Liver (tissue), 9 donors: Measurements from ENCODE around the gene SETD1A. TPM values are rescaled to one million over a fixed set of nuclear protein-coding genes. Genes with fewer than 3 reads are reported as not detected.

ENCODE experiments used
- DNase-seq: peaks from one replicate; pipeline ENCODE4 v3.0.0-alpha.2; 2017; ENCODE audit warnings: low spot score
- H3K27ac ChIP-seq, 2 donors: one replicate each; pipeline ENCODE4 v1.7.0; 2013; ENCODE audit warnings: inconsistent platforms in 2 of 2, low read length in 2 of 2, control low read depth in 1 of 2, low read depth in 1 of 2, mild to moderate bottlenecking in 1 of 2
- H3K27me3 ChIP-seq, 4 donors: one replicate each; pipeline versions ENCODE4 v1.6.1 to v1.7.0; 2013; ENCODE audit warnings: low read length in 3 of 4, inconsistent platforms in 1 of 4, mild to moderate bottlenecking in 1 of 4, moderate library complexity in 1 of 4; ENCODE audit not compliant: control insufficient read depth in 4 of 4, insufficient read depth in 4 of 4
- H3K36me3 ChIP-seq, 4 donors: one replicate each; pipeline versions ENCODE4 v1.6.1 to v1.7.0; 2013; ENCODE audit warnings: low read length in 3 of 4, mild to moderate bottlenecking in 3 of 4, low read depth in 1 of 4, moderate library complexity in 1 of 4; ENCODE audit not compliant: control insufficient read depth in 4 of 4, insufficient read depth in 3 of 4
- H3K4me1 ChIP-seq, 4 donors: one replicate each; pipeline versions ENCODE4 v1.6.1 to v1.7.0; 2013; ENCODE audit warnings: low read length in 3 of 4, mild to moderate bottlenecking in 3 of 4, moderate library complexity in 1 of 4; ENCODE audit not compliant: control insufficient read depth in 4 of 4, insufficient read depth in 4 of 4
- H3K4me3 ChIP-seq, 3 donors: one replicate each; pipeline versions ENCODE4 v1.6.1 to v1.7.0; 2013; ENCODE audit warnings: low read length in 3 of 3, control low read depth in 1 of 3, low read depth in 1 of 3, mild to moderate bottlenecking in 1 of 3
- H3K9ac ChIP-seq, 2 donors: one replicate each; pipeline ENCODE4 v1.7.0; 2013; ENCODE audit warnings: low read length in 2 of 2, mild to moderate bottlenecking in 2 of 2, moderate library complexity in 2 of 2, control low read depth in 1 of 2, low read depth in 1 of 2
- H3K9me3 ChIP-seq, 4 donors: one replicate each; pipeline versions ENCODE4 v1.6.1 to v1.7.0; 2013; ENCODE audit warnings: low read length in 3 of 4; ENCODE audit not compliant: control insufficient read depth in 4 of 4
- CTCF ChIP-seq: fragments of 150-350 bp; IDR thresholded peaks from 2 replicates; pipeline ENCODE4 v1.5.1; 2017; ENCODE audit warnings: improper control_type of control experiment, low read depth, low read length; ENCODE audit not compliant: missing input control
- EGR1 ChIP-seq, 2 donors: IDR thresholded peaks; 2 replicates each; pipeline ENCODE4 v1.6.1; 2016 to 2018; ENCODE audit warnings: antibody characterized with exemption in 2 of 2, low read depth in 2 of 2
- FOXA1 ChIP-seq: IDR thresholded peaks from 2 replicates; pipeline ENCODE4 v1.6.1; 2016; ENCODE audit warnings: antibody characterized with exemption
- FOXA2 ChIP-seq: IDR thresholded peaks from 2 replicates; pipeline ENCODE4 v1.6.1; 2016; ENCODE audit warnings: antibody characterized with exemption
- GABPA ChIP-seq, 2 donors: IDR thresholded peaks in 1 of 2; conservative IDR thresholded peaks in 1 of 2; 2 replicates each; pipeline ENCODE4 v1.6.1; 2016; ENCODE audit warnings: antibody characterized with exemption in 2 of 2, mild to moderate bottlenecking in 1 of 2, moderate library complexity in 1 of 2
- HNF4A ChIP-seq, 2 donors: conservative IDR thresholded peaks; 2 replicates each; pipeline ENCODE4 v1.6.1; 2016; ENCODE audit warnings: antibody characterized with exemption in 2 of 2, mild to moderate bottlenecking in 2 of 2
- HNF4G ChIP-seq: IDR thresholded peaks from 2 replicates; pipeline ENCODE4 v1.6.1; 2016; ENCODE audit warnings: antibody characterized with exemption
- JUND ChIP-seq, 2 donors: IDR thresholded peaks; 2 replicates each; pipeline ENCODE4 v1.6.1; 2016; ENCODE audit warnings: antibody characterized with exemption in 2 of 2
- NR2F2 ChIP-seq: IDR thresholded peaks from 2 replicates; pipeline ENCODE4 v1.6.1; 2016; ENCODE audit warnings: antibody characterized with exemption
- RAD21 ChIP-seq, 2 donors: IDR thresholded peaks; 2 replicates each; pipeline ENCODE4 v1.6.1; 2016; ENCODE audit warnings: antibody characterized with exemption in 2 of 2, mild to moderate bottlenecking in 2 of 2
- RXRA ChIP-seq, 2 donors: IDR thresholded peaks; 2 replicates each; pipeline ENCODE4 v1.6.1; 2017 to 2018; ENCODE audit warnings: antibody characterized with exemption in 2 of 2, mild to moderate bottlenecking in 1 of 2
- SP1 ChIP-seq: IDR thresholded peaks from 2 replicates; pipeline ENCODE4 v1.6.1; 2018; ENCODE audit warnings: antibody characterized with exemption, mild to moderate bottlenecking
- TAF1 ChIP-seq: conservative IDR thresholded peaks from 2 replicates; pipeline ENCODE4 v1.6.1; 2016; ENCODE audit warnings: antibody characterized with exemption, mild to moderate bottlenecking
- YY1 ChIP-seq: IDR thresholded peaks from 2 replicates; pipeline ENCODE4 v1.6.1; 2016; ENCODE audit warnings: antibody characterized with exemption, mild to moderate bottlenecking
- WGBS: extraction: QIAGEN DNeasy Blood & Tissue Kit; methylation state at CpG from one replicate; pipeline ENCODE4 v1.1.7; 2013; 5-methylcytosine and 5-hydroxymethylcytosine counted together
- polyA plus RNA-seq, 2 donors: library from polyadenylated mRNA; stranded (reverse) in 1 of 2; unstranded in 1 of 2; fragments of 200-250 nt in 1 of 2; fragments of >200 nt in 1 of 2; fragmentation: Nextera tagmentation in 1 of 2; extraction: Ambion mirVana in 1 of 2; gene quantifications; one replicate each; pipeline versions ENCODE4 v1.2.1 to v1.2.3, GENCODE V29; 2013 to 2015
- total RNA-seq, 2 donors: library from RNA; depleted of rRNA; stranded (reverse); fragments of >200 nt; gene quantifications; one replicate each; pipeline ENCODE4 v1.2.3, GENCODE V29; 2014
- TF ChIP-seq, protein P1 (sequence below): IDR thresholded peaks from 2 replicates; pipeline ENCODE4 v1.6.1; 2016; ENCODE audit warnings: antibody characterized with exemption
- TF ChIP-seq, protein P2 (sequence below): IDR thresholded peaks from 2 replicates; pipeline ENCODE4 v1.6.1; 2016; ENCODE audit warnings: antibody characterized with exemption
- TF ChIP-seq, protein P3 (sequence below): IDR thresholded peaks from 2 replicates; pipeline ENCODE4 v1.6.1; 2016; ENCODE audit warnings: antibody characterized with exemption, mild to moderate bottlenecking
- TF ChIP-seq, protein P4 (sequence below): IDR thresholded peaks from 2 replicates; pipeline ENCODE4 v1.6.1; 2016; ENCODE audit warnings: antibody characterized with exemption
- donor health status: healthy.
- donor health status: healthy.
- donor health status: healthy.
- donor health status: healthy.
- donor health status: healthy.

Gene SETD1A
- total and polyA plus RNA-seq, 4 donors, result 2.7 to 4.9 (median 3.7) TPM

GRCh38 chr16:31008551-31008950 is 51.0 kb downstream of the SETD1A start:
- 87% methylated on average over 5 of the region's 5 CpGs for WGBS
- Histone ChIP-seq H3K36me3 (no peaks in the 10 kb centered on the region), H3K27ac (no peak overlapping the region), H3K4me3 (no peak overlapping the region), H3K9me3 (no peaks in the 10 kb centered on the region), H3K27me3 (peaks cover 0 to 4% (median under 1%) of the 10 kb centered on the region in 4 donors), H3K4me1 (no peaks in the 10 kb centered on the region), H3K9ac (no peak overlapping the region)
- no peak for TF ChIP-seq YY1
- TF ChIP-seq, protein P1, sequence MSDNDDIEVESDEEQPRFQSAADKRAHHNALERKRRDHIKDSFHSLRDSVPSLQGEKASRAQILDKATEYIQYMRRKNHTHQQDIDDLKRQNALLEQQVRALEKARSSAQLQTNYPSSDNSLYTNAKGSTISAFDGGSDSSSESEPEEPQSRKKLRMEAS, result no peak
- no peak for TF ChIP-seq SP1
- TF ChIP-seq RXRA (IDR thresholded peaks at IDR 0.05), result no peak
- no peak for TF ChIP-seq RAD21 (IDR thresholded peaks at IDR 0.05)
- TF ChIP-seq, protein P2, sequence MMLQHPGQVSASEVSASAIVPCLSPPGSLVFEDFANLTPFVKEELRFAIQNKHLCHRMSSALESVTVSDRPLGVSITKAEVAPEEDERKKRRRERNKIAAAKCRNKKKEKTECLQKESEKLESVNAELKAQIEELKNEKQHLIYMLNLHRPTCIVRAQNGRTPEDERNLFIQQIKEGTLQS, result no peak
- TF ChIP-seq HNF4G, result no peak
- no peak for TF ChIP-seq TAF1
- DNase-seq, result no peak

DNA sequence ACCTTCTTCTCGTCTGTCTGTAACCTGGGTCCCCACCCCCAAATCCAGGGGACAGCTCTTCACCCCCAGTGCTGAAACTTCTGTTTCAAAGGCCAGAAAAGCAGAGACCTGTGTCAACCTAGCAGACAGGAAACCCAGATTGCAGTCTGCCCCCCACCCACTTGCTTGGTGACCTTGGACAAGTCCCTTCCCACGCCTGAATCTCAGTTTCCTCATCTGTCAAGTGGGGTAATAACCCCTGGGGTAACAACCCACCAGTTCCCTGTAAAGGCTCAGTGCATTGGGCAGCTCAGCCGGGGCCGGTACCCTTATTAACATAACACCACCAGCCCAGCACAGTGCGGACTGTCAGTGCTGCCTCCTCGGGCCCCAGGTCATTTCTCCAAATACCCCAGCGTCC is 51.6 kb downstream of the SETD1A start:
- H3K27ac ChIP-seq, result no peak overlapping the region
- H3K9me3 ChIP-seq, result no peaks in the 10 kb centered on the region
- no peak for DNase-seq
- H3K4me3 ChIP-seq, result no peak overlapping the region
- no peaks in the 10 kb centered on the region for H3K36me3 ChIP-seq
- 87% methylated on average over 7 of the region's 7 CpGs for WGBS
- no peaks in the 10 kb centered on the region for H3K4me1 ChIP-seq
- no peak overlapping the region for H3K9ac ChIP-seq
- peaks cover 0 to 4% (median under 1%) of the 10 kb centered on the region in 4 donors for H3K27me3 ChIP-seq
- no peak for TF ChIP-seq FOXA1
- no peak for TF ChIP-seq HNF4A (conservative IDR thresholded peaks at IDR 0.05)
- no peak for TF ChIP-seq EGR1 (IDR thresholded peaks at IDR 0.05; ENCODE audit: low read depth in 2 of 2)

DNA sequence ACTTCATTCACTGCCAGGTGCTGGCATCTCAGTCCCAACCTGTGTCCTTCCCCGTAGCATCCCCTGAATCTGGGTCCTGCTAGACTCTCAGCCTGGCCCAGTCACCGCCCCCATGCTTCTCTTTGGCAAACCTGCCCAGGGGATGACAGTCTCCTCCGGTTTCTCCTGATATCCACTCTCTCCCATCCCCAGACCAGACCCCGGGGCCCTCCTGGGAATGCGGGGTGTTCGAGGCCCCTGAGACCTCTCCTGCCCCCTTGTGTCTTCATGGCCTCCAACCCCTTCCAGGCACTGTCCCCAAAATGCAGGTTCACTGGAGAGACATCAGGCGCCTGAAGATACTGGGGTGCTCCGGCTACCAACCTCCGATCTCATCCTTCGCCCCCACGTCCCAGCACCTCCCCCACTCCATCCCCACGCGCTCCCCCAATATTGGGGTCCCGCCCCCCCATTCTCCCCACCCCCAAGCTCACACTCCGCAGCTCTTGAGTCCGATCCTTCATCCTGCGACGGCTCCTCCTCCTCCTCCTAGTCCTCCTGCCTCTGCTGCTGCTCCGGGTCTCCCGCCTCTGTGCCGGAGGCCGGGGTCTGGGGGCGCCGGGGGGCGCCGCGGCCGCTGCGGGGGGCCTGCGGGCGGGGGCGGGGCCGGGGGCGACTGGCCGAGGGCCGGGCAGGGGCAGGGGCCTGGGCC is 52.5 kb downstream of the SETD1A start:
- no peak overlapping the region for H3K9ac ChIP-seq
- TF ChIP-seq, protein P3, sequence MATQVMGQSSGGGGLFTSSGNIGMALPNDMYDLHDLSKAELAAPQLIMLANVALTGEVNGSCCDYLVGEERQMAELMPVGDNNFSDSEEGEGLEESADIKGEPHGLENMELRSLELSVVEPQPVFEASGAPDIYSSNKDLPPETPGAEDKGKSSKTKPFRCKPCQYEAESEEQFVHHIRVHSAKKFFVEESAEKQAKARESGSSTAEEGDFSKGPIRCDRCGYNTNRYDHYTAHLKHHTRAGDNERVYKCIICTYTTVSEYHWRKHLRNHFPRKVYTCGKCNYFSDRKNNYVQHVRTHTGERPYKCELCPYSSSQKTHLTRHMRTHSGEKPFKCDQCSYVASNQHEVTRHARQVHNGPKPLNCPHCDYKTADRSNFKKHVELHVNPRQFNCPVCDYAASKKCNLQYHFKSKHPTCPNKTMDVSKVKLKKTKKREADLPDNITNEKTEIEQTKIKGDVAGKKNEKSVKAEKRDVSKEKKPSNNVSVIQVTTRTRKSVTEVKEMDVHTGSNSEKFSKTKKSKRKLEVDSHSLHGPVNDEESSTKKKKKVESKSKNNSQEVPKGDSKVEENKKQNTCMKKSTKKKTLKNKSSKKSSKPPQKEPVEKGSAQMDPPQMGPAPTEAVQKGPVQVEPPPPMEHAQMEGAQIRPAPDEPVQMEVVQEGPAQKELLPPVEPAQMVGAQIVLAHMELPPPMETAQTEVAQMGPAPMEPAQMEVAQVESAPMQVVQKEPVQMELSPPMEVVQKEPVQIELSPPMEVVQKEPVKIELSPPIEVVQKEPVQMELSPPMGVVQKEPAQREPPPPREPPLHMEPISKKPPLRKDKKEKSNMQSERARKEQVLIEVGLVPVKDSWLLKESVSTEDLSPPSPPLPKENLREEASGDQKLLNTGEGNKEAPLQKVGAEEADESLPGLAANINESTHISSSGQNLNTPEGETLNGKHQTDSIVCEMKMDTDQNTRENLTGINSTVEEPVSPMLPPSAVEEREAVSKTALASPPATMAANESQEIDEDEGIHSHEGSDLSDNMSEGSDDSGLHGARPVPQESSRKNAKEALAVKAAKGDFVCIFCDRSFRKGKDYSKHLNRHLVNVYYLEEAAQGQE, result no peak
- TF ChIP-seq RXRA (IDR thresholded peaks at IDR 0.05) (no peak), JUND (IDR thresholded peaks at IDR 0.05) (no peak), FOXA2 (no peak), HNF4G (no peak), TAF1 (no peak), GABPA (IDR thresholded peaks at IDR 0.05 in 1 of 2, conservative IDR thresholded peaks at IDR 0.05 in 1 of 2) (no peak), YY1 (no peak), NR2F2 (no peak), HNF4A (conservative IDR thresholded peaks at IDR 0.05) (no peak), EGR1 (IDR thresholded peaks at IDR 0.05; ENCODE audit: low read depth in 2 of 2) (no peak), CTCF (no peak), SP1 (no peak), RAD21 (IDR thresholded peaks at IDR 0.05) (no peak), FOXA1 (no peak)
- TF ChIP-seq, protein P2, result no peak
- TF ChIP-seq, protein P1, result no peak
- TF ChIP-seq, protein P4, sequence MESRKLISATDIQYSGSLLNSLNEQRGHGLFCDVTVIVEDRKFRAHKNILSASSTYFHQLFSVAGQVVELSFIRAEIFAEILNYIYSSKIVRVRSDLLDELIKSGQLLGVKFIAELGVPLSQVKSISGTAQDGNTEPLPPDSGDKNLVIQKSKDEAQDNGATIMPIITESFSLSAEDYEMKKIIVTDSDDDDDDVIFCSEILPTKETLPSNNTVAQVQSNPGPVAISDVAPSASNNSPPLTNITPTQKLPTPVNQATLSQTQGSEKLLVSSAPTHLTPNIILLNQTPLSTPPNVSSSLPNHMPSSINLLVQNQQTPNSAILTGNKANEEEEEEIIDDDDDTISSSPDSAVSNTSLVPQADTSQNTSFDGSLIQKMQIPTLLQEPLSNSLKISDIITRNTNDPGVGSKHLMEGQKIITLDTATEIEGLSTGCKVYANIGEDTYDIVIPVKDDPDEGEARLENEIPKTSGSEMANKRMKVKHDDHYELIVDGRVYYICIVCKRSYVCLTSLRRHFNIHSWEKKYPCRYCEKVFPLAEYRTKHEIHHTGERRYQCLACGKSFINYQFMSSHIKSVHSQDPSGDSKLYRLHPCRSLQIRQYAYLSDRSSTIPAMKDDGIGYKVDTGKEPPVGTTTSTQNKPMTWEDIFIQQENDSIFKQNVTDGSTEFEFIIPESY, result no peak
- no peaks in the 10 kb centered on the region for H3K36me3 ChIP-seq
- DNase-seq, result no peak
- H3K9me3 ChIP-seq, result no peaks in the 10 kb centered on the region
- H3K4me1 ChIP-seq, result no peaks in the 10 kb centered on the region
- H3K27me3 ChIP-seq, result peaks cover 0 to 4% (median under 1%) of the 10 kb centered on the region in 4 donors
- H3K4me3 ChIP-seq, result peak overlapping the region in 1 of 3 donors; percentile 3
- 16% methylated on average over 36 of the region's 36 CpGs for WGBS
- H3K27ac ChIP-seq, result no peak overlapping the region
